GM12892 (cell line): ENCODE measurements around the gene CNIH3.

ENCODE experiments used
- POLR2AphosphoS5 ChIP-seq: IDR thresholded peaks from 2 replicates; pipeline ENCODE4 v1.6.1; 2011; ENCODE audit warnings: low read depth, low read length, control low read depth
- TAF1 ChIP-seq: IDR thresholded peaks from 2 replicates; pipeline ENCODE4 v1.6.1; 2011; ENCODE audit warnings: low read depth, mild to moderate bottlenecking, control low read depth, low read length, borderline replicate concordance

DNA sequence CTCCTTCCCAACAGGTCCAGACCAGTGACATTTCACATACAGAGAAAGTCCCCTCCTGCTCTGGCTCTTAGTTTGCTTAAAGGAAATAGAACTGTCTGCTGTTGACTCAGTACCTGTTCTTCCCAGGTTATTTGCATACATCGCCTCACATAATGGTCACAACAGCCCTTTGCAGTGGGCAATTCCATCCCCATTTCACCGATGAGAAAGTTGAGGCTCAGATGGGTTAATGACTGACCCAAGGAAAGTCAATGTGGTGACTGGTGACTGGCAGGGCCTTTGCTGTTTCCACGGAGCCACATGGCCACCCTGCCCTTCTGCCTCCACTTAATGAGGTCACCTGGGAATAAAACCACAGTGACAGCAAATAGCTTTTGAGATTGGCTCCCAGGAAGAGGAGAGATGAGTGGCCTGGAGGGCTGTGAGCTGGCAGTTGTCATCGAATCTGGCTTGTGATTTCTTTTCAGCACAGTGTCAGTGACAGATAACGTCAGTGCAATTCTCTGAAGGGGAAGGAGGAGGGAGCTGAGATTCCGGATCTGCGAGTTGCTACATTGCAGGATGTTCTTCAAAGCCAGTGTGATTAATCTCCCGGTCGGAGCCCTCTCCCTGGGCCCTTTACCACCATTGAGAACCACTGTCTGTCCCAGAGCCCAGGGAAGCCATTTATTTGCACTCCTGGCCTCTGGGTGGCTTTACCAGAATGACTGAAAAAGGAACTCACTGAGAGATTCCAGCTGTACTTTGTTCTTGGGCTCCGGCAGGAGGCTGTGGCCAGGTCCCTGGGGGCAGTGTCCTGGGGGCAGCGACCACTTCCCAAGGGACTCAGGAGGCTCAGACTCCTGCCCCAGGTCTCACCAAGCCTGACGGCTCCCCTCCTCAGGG, 117.2 kb downstream of the CNIH3 start:
- TF ChIP-seq TAF1 (no peak), POLR2AphosphoS5 (no peak)
